GM12864 (cell line): Measurements from ENCODE around the gene TRIM38.

Source experiments
- DNase-seq: peaks from one replicate; pipeline ENCODE4 v3.0.0-alpha.2; 2011; ENCODE audit warnings: low read depth
- H3K4me3 ChIP-seq: 2 replicates; pipeline ENCODE4 v1.5.1; 2011; ENCODE audit warnings: mild to moderate bottlenecking, low read depth, low read length, control low read depth
- CTCF ChIP-seq: IDR thresholded peaks from 2 replicates; pipeline ENCODE4 v1.5.1; 2011; ENCODE audit warnings: low read depth, mild to moderate bottlenecking, moderate library complexity, low read length, control low read depth, inconsistent platforms; ENCODE audit errors: missing control alignments

TRIM38 gene

GRCh38 chr6:26031595-26032339, 69.2 kb downstream of the TRIM38 start:
- DNase-seq: peak; percentile 97
- peak; percentile 35 for TF ChIP-seq CTCF

GRCh38 chr6:26032340-26033084, 69.9 kb downstream of the TRIM38 start:
- H3K4me3 ChIP-seq: peak overlapping the region; percentile 56
- no peak for DNase-seq
- no peak for TF ChIP-seq CTCF

More at GRCh38 chr6:26031595-26032339, 69.2 kb downstream of the TRIM38 start:
- peak overlapping the region; percentile 62 for H3K4me3 ChIP-seq

- TF ChIP-seq CTCF: no peak
- peak; percentile 98 for DNase-seq
- peak overlapping the region; percentile 56 for H3K4me3 ChIP-seq
Observed at GRCh38 chr6:26033085-26033940, 70.7 kb downstream of the TRIM38 start.

GRCh38 chr6:26033941-26034354, 71.3 kb downstream of the TRIM38 start:
- TF ChIP-seq CTCF: no peak
- H3K4me3 ChIP-seq: peak overlapping the region; percentile 46

GRCh38 chr6:26034905-26035304, 72.3 kb downstream of the TRIM38 start:
- TF ChIP-seq CTCF: no peak
- no peak for DNase-seq
- no peak overlapping the region; the same call in 1 of the 2 replicates for H3K4me3 ChIP-seq

More at GRCh38 chr6:26033941-26034354, 71.3 kb downstream of the TRIM38 start:
- DNase-seq: no peak
